HG03108 (cell line): Measurements from ENCODE around the gene TBCD.

Source experiments
- ATAC-seq: cut with Tn5 transposase; IDR thresholded peaks from one replicate; pipeline ENCODE4 v1.9.1; 2021; ENCODE audit warnings: moderate library complexity; ENCODE audit not compliant: unreplicated experiment

Gene TBCD

DNA sequence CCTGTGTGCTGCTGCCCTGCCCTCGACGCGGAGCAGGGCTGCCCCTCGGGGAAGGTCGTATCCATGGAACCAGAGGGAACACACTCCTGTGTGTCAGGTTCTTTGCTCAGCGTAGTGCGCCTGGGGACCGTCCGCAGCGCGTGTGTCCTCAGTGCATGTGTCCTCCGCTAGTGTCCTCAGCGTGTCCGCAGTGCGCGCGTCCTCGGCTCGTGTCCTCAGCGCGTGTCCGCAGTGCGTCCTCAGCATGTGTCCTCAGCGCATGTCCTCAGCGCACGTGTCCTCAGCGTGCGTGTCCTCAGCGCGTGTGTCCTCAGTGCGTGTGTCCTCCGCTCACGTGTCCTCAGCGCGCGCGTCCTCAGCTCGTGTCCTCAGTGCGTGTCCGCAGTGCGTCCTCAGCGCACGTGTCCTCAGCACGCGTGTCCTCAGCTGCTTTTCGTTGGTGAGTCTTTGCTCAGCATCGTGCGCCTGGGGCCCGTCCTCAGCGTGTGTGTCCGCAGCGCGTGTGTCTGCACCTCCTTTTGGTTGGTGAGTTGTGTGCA, 147.2 kb downstream of the TBCD start:
- no peak for ATAC-seq

DNA sequence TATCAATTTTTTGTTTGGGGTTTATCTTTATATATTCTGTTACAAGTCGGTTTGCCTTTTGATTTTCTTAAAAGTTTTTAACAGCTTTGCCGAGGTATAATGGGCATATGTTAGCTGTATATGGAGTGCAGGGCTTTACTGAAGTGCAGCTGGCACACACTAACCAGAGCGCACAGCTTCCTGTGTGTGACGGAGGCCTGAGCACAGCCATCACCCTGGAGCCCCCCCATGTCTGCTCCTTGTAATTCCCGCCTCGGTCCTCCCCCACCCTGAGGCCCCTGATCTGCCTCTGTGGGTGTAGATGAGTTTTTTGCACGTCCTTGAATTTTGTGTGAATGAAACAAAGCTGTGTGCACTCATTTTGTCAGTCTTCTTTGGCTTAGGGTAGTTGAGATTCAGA, 148.1 kb downstream of the TBCD start:
- ATAC-seq = no peak

DNA sequence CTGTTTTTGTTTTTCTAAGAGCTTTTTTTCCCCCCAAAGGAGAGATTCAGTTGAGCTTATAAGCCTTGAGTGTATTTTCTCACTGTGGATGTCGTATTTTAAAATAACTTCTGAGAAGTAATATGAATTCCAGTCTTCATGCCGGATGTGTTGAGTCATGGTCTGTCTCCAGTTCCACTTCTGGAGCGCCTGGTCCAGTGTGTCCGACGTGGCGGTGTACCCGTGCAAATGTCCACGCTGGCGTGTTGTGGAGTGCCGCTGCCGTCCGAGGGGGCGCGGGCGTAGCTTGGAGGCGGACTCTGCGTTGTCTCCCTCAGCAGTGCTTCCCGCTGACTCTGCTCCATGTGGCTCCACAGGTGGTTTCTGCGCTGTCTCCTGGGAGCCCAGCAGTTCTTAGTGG, 148.9 kb downstream of the TBCD start:
- no peak for ATAC-seq

DNA sequence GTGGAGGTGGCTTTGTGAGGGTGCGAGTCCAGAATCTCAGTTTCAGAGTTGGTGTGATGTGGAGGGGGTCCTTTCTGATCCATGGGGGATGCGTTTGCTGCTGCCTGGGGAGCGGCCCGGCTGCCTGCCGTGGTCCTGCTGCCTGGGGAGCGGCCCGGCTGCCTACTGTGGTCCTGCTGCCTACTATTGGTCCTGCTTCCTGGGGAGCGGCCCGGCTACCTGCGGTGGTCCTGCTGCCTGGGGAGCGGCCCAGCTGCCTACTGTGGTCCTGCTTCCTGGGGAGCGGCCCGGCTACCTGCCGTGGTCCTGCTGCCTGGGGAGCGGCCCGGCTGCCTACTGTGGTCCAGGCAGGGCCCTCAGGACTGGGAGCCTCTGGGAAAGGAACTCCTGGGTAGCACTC, 149.5 kb downstream of the TBCD start:
- ATAC-seq = no peak

DNA sequence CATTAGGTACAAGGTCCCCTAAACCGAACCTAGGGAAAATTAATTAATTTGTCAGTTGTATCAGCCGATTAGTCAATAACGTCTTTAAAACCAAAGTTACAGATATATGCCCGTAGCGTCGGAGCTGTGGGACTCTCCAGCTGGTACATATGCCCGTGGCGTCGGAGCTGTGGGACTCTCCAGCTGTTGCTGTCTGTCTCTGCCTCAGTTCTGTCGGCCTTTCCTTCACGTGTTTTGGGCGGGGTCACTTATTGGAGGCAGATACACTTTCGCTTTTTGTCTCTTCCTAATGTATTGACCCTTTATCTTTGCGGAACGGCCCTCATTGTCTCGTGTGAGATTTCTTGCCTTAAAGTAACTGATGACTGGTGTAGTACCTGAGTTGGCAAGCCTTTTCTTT, 150.0 kb downstream of the TBCD start:
- no peak for ATAC-seq

DNA sequence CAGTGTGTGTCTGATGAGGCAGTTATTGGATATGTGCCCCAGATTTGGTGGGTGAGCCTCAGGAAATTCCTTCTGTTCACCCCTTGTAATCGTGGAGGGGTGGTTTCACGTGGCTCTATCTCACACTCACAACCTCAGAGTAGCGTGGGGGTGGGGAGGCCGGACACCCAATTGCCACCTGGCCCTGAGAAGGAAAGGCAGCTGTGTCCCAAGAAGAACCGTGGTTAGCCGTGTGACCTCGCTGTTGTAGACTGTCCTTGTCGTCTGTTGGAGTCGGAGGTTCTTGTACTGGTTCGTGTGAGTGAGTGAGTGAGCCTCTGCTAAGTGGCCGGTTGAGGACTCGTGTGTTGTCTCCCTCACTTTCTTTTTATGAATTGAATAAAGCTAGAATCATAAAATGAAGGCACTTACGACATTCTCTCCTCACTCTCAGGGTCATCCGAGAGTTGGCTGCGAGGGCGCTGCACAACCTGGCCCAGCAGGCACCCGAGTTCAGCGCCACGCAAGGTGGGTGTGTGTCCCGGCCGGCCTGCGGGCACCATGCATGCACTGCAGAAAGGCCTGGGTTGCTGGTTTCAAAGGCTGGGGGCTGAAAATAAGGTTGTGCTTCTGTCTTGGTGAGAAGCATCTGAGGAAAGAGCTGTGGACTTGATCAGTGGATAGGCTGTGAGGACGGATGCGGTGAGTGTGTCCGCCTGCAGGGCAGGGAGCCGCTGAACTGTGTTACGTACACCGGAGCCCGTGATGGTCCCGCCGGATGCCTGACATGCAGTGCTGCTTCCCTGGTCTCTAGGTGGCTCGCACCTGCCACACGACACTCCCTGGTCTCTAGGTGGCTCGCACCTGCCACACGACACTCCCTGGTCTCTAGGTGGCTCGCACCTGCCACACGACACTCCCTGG, 151.4 kb downstream of the TBCD start:
- ATAC-seq = no peak

DNA sequence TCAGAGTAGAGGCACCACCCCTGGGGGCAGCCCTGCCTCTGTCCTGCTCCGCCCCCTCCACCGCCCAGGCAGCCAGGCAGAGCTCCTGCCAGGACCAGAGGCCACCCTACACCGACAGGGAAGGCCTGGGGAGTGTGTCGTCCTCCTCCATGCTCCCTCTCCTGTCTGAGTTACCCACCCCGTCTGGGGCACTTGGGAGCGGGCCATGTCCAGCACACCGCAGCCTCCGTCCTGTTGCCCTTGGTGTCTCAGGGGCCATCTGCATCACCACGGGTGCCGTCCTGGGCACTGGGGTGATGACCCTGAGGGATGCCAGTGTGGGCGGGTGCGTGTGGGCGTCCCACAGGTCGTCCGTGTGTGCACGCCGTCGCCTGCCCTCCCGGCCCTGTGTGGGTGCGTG, 153.3 kb downstream of the TBCD start:
- no peak for ATAC-seq

DNA sequence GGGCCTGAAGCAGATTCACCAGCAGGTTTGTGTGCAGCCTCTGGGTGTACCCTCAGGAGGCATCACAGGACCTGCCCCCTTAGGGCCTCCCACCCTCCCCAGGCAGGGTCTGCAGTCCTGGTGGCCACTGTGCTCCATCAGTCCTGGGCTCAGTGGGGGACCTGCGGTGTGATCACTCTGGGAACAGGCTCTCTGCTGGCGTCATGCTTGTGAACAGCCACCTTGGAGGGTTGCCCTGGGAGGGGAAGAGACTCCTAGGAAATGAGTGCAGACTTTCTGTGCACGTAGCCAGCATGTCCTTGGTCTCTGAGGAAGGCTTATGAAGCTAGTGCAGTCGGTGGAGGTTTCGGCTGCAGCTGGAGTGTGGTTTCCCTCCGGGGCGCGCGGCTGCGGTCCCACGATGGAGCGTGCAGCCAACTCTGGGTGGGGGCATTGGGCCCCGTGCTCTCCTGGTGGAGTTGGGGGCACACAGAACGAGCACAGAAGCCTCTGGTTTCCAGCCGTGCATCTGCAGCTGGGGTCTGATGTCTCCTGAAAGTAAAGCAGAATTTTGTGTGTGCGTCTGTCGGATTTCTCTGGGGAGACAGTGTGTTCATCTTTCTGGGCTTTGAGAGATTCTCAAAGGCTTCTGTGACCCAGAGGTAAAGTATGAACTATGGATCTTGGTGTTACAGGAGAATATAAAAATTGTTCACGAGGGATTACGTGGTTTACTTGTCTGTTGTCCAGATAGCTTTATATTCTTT, 156.1 kb downstream of the TBCD start:
- ATAC-seq = no peak

DNA sequence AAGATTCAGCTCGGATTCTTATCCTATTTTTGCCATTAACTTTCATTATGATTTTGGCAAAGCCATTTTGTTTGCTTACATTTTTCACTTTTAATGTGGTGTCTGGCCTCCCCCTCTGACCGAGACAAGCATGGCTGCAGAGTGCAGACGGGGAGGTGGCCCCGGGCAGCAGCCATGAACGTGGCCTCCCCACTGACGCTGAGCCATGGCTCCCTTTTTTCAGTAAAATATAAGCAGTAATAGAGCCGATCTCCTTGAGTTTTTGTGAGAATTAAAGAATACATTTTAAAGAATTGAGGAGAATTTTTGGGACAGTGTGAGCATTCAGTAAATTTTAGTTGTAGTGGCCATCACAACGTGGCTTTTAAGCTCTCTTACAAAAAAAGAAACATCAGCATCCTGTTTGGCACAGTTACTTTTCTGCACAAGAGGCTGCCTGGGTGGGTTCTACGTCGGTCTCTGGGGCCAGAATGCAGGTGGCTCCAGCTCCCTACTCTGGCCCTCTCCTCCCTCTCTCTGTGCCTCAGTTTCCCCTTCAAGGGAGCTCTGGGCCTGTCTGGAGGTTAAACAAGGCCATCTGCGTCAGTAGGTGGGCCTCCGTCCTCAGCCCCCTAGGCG, 156.8 kb downstream of the TBCD start:
- ATAC-seq = no peak

DNA sequence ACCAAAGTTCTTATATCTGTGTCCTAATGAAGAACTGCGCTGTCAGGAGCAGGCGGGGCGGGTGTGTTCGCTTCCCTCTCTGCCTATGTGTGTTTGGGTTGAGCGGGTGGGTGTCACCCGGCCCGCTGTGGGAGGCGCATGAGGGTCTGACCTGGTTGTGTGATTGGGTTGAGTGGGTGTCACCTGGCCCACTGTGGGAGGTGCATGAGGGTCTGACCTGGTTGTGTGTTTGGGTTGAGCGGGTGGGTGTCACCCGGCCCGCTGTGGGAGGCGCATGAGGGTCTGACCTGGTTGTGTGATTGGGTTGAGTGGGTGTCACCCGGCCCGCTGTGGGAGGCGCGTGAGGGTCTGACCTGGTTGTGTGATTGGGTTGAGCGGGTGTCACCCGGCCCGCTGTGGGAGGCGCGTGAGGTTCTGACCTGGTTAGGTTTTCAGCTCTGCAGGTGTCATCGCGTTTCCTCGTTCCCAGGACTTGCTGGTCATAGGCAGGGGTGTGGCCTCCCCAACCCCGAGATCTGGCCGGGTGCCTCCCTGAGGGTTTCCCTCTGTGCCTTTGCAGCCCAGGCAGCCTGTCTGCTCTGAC, 157.5 kb downstream of the TBCD start:
- ATAC-seq = no peak

DNA sequence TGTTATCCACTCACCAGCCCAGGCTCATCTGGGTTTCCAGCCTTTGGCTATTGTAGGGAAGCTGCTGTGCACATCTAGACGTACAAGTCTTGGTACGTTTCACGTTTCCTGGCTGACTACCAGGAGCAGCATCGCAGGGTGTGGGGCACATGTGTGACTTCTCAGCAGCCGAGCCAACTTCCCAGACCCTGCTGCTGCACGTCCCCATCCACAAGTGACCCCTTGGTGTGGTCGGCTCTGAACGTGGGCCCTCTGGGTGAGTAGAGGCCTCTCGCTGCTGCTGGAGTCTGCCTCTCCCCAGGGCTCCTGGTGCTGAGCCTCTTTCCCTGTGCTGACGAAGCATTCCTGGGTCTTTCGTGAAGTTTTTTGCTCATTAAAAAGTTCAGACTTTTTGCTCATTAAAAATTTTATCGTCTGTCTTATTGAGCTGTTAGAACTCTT, 158.2 kb downstream of the TBCD start:
- no peak for ATAC-seq

DNA sequence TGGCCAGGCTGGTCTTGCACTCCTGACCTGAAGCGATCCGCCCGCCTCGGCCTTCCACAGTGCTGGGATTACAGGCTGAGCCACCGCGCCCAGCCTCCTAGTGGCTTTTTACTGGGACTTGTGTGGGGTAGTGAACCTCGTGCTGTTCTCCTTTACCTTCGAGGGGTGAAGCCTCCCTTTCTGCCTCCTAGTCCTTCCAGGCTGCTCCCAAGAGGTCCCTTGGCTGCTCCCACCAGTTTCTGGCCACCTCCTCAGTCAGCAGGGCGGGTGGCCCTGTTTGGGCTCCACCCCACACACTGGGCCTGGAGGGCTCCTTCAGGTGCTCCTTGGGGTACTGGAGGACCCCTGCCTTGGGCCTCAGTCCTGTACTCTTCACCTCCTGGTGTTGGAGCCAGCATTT, 158.9 kb downstream of the TBCD start:
- no peak for ATAC-seq

DNA sequence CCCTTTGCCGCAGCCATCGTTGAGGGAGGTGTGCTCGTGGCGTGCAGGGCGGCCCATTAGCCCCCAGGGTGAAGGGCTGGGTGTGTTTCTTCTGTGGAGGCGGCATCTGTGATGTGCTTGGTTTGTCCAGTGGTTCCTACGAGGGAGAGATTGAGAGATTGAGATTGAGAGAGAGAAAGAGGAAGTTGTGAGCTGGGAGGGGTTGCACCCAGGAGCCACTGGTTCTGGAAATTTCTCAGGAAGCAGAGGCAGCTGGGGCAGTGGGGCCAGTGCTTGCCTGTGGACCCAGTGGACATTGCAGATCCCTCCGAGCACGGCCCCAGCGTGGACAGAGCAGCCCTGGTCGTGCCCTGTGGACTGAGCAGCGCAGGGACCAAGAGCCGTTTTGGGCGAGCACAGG, 160.0 kb downstream of the TBCD start:
- no peak for ATAC-seq

DNA sequence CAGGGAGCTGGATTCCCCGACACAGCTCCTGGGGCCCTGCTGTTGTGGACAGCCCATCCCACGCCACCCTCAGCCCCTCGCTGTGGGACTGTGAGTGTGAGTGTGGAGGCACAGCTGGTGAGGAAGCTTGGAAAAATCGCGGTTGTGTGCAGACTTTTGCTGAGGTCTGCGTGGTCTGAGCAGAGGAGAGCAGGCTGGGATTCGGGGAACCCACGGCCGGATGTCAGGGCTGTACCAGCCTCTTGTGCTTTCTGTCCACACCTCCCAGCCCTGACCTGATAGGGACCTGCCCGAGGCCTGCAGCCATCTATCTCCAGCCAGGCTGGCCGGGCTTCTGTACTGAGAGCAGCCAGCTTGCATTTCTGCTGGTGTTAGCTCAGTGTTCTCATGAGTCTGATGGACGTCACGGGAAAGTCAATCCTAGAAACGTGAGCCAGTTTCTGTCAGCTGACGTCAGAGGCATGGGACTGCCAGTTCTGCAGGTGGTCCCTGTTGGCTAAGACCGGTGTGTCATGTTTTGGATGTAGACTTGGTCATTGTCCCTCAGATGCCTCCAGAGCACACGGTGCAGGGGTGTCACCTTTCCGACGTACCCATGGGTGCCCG, 160.7 kb downstream of the TBCD start:
- no peak for ATAC-seq

DNA sequence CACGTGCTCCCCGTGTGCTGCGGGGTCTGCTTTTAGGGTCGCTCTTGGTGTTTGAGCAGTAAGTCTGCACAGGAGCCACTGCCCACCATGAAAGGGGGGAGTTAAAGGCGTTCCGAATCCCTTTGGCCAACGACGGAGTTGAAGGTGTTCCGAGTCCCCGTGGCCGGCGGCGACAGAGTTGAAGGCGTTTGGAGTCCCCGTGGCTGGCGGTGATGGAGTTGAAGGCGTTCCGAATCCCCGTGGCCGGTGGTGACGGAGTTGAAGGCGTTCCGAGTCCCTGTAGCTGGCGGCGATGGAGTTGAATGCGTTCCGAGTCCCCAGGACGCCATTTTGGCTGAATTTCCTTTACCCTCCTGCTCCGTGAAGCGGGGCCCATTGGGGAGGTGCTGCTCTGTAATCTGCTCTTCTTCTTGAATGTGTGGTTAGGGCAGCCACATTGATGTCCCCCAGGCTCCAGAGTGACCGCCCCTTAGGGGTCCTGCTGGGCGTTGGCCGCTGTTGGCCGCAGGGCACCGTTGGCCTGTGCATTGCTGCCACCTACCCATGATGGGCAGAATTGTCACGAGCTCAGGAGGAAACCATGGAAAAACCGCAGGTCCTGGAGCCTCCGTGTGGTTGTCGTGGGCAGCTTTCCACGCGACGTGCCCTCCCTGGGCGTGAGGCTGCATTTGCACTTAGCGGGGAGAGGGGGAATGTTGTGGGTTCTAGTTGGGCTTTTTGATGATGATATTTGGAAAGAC, 161.6 kb downstream of the TBCD start:
- ATAC-seq = no peak

DNA sequence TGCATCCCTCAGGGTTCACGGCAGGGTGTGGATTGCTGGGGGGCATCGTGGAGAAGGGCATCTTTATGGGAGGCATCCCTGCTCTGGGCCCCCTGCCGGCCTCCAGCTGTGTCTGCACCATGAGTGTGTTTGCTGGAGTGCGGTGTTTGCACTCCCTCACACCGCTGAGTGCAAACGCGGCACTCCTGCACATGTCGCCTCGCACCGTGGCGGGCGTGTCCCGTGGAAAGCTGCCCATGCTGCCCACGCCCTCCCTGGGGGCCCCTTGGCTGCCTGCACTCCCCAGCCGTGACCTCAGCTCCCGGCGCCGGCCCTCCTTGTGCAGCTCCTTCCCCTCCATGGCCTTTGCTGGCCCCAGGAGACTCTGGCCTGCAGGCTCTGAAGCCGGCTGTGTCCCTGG, 162.5 kb downstream of the TBCD start:
- ATAC-seq = no peak

DNA sequence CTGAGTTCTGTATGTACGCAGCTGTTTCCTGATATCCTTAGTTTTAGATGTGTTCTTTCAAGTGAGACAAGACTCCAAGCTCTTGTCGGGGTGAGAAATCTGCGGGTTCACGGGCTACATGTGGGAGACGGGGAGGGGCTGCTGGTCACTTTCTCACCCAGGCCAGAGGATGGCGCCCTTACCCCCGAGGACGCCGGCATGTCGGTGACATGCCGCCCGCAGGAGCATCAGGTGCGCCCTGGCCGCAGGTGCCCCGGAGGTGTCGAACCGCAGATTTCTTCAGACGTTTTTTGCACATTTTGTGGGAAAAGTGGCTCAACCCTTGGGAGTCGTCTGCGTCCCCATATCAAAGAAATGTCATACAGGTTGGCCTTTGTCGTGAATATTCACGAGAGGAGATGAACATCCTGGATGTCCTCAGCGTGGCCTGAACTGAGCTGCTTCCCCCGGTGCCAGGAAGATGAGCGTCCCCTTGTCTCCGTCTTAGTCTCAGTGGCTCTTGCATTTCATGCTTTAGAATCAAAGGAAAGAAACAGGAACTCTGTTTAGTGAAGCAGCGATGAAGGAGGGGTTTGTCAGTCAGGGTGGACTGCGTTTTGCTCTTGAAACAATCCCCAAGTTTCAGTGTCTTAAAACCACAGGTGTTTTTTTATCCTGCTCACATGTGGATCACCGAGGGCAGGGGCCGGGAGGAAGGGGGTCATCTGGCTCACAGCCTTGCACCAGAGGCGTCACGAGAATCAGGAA, 163.3 kb downstream of the TBCD start:
- ATAC-seq = no peak

DNA sequence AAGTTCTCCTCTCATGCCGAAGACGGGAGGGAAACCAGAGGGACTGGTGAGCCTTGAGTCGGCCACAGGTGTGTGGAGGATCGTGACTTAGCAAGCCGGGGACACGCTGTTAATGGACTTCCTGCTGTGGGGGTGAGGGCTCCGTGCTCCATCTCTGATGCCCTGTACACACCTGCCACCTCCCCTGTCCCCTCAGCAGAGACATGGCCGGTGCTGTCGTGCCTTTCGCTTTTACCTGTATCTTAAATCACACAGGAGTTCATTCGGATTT, 163.8 kb downstream of the TBCD start:
- ATAC-seq = no peak

DNA sequence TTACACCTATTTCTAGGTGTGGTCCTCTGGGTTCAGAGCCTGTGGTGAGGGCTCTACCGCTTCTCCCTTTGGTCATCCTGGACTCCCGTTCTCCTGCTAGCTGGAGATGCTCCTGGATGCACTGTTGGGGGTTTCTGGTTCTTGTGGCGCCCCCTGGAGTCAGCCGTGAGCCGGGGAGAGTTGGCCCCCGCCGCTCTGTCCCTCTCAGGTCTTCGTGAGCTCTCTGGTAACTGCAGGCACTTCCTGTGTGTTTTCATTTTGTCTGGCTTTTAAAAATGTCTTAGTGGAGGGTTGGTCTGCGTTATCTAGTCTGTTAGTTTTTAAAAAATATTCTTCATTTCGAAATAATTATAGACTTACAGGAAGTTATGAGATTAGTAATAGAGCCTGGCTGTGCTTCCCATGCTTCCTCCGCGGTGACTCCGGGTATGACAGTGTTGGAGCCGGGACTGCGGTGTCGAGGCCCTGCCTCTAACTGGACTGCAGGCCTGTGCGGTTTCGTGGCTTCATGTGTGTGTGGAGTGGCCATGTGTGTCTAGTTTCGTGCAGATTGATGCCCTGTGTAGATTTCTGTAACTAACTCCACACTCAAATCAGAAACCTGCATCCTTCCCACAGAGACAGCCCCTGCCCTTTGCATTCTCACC, 166.0 kb downstream of the TBCD start:
- ATAC-seq = no peak
